ENCODE data around the gene DIP2C. TPM values are rescaled to one million over a fixed set of nuclear protein-coding genes. Genes with fewer than 3 reads are reported as not detected.
"Not testable (repeated sequence)": the region's sequence is repeated elsewhere in the genome, so short reads cannot be mapped to it uniquely, and the experiment has no call there.

Gene DIP2C
- total RNA-seq, 3 donors from 2014 or later = 0.20 to 0.27 (median 0.26) TPM

DNA sequence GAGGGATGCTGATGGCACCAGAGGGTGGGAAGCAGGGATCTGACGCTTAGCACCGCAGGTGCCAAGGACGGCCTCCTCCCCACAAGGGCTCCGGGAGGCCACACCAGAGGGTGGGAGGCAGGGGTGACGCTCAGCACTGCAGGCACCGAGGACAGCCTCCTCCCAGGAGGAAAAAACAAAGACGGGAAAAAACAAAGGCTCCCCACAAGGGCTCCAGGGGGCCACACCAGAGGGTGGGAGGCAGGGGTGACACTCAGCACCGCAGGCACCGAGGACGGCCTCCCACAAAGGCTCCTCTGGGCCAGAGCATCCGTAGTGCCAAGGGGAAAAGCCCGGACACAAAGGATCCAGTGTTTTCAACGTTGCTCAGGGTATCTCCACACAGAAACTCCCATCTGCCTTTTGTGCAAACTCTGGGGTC lies 25.6 kb downstream of the DIP2C start:
- H3K4me1 Mint-ChIP-seq (ENCODE audit: low read depth) = peaks cover 12% of the 10 kb centered on the region

DNA sequence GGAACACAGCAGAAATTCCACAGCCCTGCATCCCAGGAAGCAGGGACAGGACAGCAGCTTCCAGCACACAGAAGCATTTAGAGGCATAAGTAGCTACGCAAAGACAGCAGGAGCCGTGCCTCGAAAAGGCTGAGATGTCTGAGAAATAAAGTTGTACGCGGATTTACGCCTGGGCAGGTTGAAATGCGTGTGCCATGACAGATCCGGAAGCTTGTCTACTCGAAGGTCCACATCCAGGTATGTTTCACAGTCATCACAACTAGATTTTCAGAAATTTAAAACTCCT lies 26.1 kb downstream of the DIP2C start:
- no peak for DNase-seq
- peaks cover 14% of the 10 kb centered on the region for H3K27me3 Mint-ChIP-seq (ENCODE audit: low read depth)
- no peaks in the 10 kb centered on the region for H3K36me3 Mint-ChIP-seq (ENCODE audit: insufficient read depth)
- H3K9me3 Mint-ChIP-seq = no peaks in the 10 kb centered on the region
- no peak for ATAC-seq
- peaks cover 12% of the 10 kb centered on the region for H3K4me1 Mint-ChIP-seq (ENCODE audit: low read depth)
- no peak overlapping the region for H3K4me3 Mint-ChIP-seq

More for the DNA sequence above, 25.6 kb downstream of the DIP2C start:
- no peaks in the 10 kb centered on the region for H3K36me3 Mint-ChIP-seq (ENCODE audit: insufficient read depth)
- no peaks in the 10 kb centered on the region for H3K9me3 Mint-ChIP-seq
- no peak overlapping the region for H3K4me3 Mint-ChIP-seq
- peaks cover 14% of the 10 kb centered on the region for H3K27me3 Mint-ChIP-seq (ENCODE audit: low read depth)
- DNase-seq (no peak), ATAC-seq (no peak)

- peaks cover 12% of the 10 kb centered on the region for H3K4me1 Mint-ChIP-seq (ENCODE audit: low read depth)
- H3K27me3 Mint-ChIP-seq (ENCODE audit: low read depth) = peaks cover 14% of the 10 kb centered on the region
- no peak overlapping the region for H3K4me3 Mint-ChIP-seq
- ATAC-seq (no peak), DNase-seq (no peak)
- no peaks in the 10 kb centered on the region for H3K9me3 Mint-ChIP-seq
- no peaks in the 10 kb centered on the region for H3K36me3 Mint-ChIP-seq (ENCODE audit: insufficient read depth)
These were observed 26.6 kb downstream of the DIP2C start for GRCh38 chr10:662686-663465.

GRCh38 chr10:662223-662605 lies 27.3 kb downstream of the DIP2C start:
- Mint-ChIP-seq H3K4me3 (no peak overlapping the region), H3K27me3 (ENCODE audit: low read depth) (peaks cover 14% of the 10 kb centered on the region), H3K9me3 (no peaks in the 10 kb centered on the region), H3K36me3 (ENCODE audit: insufficient read depth) (no peaks in the 10 kb centered on the region), H3K4me1 (ENCODE audit: low read depth) (peaks cover 12% of the 10 kb centered on the region)
- ATAC-seq = no peak
- DNase-seq = no peak

DNA sequence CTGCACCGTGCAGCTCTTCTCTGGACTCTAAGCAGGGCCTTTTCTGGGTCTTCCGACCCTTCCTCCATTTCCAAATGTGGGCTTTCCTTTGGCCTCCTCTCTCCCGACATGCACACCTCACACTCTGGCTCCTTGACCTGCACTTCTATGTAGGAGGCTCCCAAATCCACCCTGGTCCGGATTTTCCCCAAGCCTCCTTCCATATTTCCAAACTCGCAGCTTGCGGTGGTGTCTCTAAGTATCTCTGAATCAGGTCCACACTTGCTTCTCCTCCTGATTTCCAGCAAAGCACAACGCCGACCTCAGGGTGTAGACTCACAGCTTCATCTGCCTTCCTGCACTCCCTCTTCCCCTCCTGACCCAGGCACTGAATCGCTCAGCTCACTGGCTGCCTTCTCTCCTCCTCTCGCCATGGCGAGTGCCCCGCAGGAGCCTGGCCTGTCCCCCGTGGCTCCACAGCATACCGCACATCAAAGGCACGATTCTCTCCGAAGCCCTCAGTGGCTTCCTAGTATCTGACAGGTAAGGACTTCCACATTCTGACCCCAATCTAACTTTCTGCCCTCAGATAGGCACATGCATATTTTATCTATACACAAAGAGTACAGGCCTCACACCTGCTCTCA lies 27.8 kb downstream of the DIP2C start:
- no peak for DNase-seq
- no peak overlapping the region for H3K4me3 Mint-ChIP-seq
- no peaks in the 10 kb centered on the region for H3K9me3 Mint-ChIP-seq
- no peaks in the 10 kb centered on the region for H3K36me3 Mint-ChIP-seq (ENCODE audit: insufficient read depth)
- peaks cover 12% of the 10 kb centered on the region for H3K4me1 Mint-ChIP-seq (ENCODE audit: low read depth)
- peaks cover 14% of the 10 kb centered on the region for H3K27me3 Mint-ChIP-seq (ENCODE audit: low read depth)
- ATAC-seq = no peak

DNA sequence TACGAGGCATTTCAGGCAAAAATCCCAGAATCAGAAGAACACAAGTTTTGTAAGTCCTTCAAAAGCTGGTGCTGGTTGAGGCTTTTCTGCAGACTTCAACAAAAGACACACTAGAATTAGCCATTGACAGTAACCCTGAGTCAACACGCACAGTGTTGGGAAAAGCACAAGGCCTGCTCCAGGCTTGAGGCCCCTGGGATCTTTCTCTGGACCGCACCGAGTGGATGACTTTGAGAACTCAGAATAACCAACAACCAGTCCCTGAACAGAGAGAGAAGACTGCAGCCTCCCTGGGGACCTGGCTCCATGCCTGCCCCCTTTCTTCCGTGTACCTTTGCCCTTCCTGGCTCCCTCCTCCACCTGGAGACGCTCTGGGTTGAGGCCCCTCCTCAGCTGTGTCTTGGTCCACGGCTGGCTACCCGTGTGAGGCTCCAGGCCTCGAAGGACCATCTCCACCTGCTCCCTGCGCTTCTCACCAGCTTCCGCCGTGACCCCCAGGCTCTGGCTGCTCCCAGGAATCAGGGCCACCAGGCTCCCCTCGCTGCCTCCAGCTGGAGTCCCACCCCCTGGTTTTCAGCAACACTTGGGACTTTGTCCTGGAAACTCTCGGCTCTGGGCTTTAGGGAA lies 28.4 kb downstream of the DIP2C start:
- no peaks in the 10 kb centered on the region for H3K9me3 Mint-ChIP-seq
- no peak overlapping the region for H3K4me3 Mint-ChIP-seq
- H3K27me3 Mint-ChIP-seq (ENCODE audit: low read depth) = peaks cover 14% of the 10 kb centered on the region
- ATAC-seq = no peak
- H3K4me1 Mint-ChIP-seq (ENCODE audit: low read depth) = peaks cover 12% of the 10 kb centered on the region
- DNase-seq = no peak
- no peaks in the 10 kb centered on the region for H3K36me3 Mint-ChIP-seq (ENCODE audit: insufficient read depth)

DNA sequence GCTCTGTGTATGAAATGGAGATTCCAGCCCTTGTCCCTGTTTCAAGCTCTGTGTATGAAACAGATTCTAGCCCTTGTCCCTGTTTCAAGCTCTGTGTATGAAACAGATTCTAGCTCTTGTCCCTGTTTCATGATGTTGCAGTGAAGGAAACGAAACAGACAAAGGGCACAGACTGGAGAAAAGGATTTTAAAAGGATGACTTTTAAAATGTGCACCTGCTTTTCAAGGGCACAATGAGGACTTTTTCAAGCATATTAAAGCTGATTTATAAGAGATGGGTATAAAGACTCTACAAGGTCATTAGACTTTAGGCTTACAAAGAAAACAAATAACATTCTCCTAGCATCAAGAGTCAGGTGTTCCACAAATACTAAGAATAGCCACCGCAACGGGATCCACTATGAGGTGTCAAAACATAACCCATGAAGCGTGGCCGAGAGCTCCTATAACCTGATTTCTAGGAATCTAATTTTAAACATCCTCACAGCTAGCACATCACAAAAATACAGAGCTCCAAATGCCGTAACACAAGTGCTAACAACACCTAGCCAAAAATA lies 29.0 kb downstream of the DIP2C start:
- Mint-ChIP-seq H3K4me1 (ENCODE audit: low read depth) (peaks cover 12% of the 10 kb centered on the region), H3K27me3 (ENCODE audit: low read depth) (peaks cover 14% of the 10 kb centered on the region), H3K9me3 (no peaks in the 10 kb centered on the region), H3K4me3 (no peak overlapping the region), H3K36me3 (ENCODE audit: insufficient read depth) (no peaks in the 10 kb centered on the region)
- DNase-seq = no peak
- ATAC-seq = no peak

DNA sequence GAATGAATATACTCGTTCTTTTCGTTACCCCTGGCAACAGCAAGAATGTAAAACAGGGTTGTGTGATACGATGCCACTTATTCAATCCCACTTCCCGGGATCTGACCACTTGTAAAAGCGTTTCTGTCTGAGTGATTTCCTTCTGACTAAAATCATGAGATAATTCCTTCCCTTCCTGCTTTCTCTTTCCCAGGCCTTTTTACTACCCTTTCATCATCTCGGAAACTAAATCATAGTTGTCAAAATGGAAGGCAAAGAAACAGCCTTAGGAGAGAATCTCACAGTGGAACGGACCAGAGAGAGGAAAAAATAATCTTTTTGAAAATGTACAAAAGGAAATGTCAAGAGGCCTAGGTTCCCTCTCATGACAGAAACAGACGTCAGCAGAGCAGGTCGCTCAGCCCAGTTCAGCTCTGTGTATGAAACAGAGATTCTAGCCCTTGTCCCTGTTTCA lies 29.8 kb downstream of the DIP2C start:
- H3K27me3 Mint-ChIP-seq (ENCODE audit: low read depth) = peaks cover 14% of the 10 kb centered on the region
- no peaks in the 10 kb centered on the region for H3K36me3 Mint-ChIP-seq (ENCODE audit: insufficient read depth)
- DNase-seq (no peak), ATAC-seq (no peak)
- H3K9me3 Mint-ChIP-seq = no peaks in the 10 kb centered on the region
- peaks cover 12% of the 10 kb centered on the region for H3K4me1 Mint-ChIP-seq (ENCODE audit: low read depth)
- H3K4me3 Mint-ChIP-seq = no peak overlapping the region

DNA sequence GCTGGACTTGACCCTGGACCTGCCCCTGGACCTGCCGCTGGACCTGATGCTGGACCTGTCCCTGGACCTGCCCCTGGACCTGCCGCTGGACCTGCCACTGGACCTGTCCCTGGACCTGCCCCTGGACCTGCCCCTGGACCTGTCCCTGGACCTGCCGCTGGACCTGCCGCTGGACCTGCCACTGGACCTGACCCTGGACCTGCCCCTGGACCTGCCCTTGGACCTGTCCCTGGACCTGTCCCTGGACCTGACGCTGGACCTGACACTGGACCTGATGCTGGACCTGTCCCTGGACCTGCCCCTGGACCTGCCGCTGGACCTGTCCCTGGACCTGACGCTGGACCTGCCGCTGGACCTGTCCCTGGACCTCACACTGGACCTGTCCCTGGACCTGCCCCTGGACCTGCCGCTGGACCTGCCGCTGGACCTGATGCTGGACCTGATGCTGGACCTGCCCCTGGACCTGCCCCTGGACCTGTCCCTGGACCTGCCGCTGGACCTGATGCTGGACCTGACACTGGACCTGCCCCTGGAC lies 31.6 kb downstream of the DIP2C start:
- not testable (repeated sequence) for DNase-seq; H3K9me3 Mint-ChIP-seq; H3K36me3 Mint-ChIP-seq (ENCODE audit: insufficient read depth); H3K27me3 Mint-ChIP-seq (ENCODE audit: low read depth); H3K4me3 Mint-ChIP-seq; ATAC-seq
- H3K4me1 Mint-ChIP-seq (ENCODE audit: low read depth) = peaks cover 11% of the 10 kb centered on the region

DNA sequence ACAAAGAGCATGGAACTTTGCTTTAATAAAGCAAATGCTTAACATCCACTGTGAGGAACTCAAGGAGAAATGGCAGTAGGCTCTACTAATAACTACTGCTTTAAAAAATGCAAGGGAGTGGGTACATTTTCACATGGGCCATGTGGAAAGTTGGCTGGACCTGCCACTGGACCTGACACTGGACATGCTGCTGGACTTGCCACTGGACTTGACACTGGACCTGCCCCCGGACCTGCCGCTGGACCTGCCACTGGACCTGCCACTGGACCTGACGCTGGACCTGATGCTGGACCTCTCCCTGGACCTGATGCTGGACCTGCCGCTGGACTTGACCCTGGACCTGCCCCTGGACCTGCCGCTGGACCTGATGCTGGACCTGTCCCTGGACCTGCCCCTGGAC lies 32.6 kb downstream of the DIP2C start:
- DNase-seq = no peak
- Mint-ChIP-seq H3K27me3 (ENCODE audit: low read depth) (peaks cover 6% of the 10 kb centered on the region), H3K36me3 (ENCODE audit: insufficient read depth) (no peaks in the 10 kb centered on the region), H3K4me1 (ENCODE audit: low read depth) (peaks cover 6% of the 10 kb centered on the region), H3K9me3 (no peaks in the 10 kb centered on the region), H3K4me3 (no peak overlapping the region)
- no peak for ATAC-seq

DNA sequence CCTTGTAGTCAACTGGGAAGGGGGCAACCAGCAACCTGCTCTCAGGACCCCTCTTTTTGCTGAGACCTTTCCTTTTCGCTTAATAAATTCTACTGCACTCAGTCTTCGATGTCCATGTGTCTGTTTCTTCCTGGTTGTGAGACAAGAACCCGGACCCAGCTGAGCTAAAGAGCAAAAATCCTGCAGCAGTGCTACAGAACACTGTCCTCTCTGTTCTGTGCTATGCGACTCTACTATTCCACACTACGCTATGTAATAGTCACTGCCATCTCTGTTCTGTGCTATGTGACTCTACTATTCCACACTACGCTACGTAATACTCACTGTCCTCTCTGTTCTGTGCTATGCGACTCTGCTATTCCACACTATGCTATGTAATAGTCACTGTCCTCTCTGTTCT lies 34.3 kb downstream of the DIP2C start:
- H3K27me3 Mint-ChIP-seq (ENCODE audit: low read depth) = peaks cover 5% of the 10 kb centered on the region

GRCh38 chr10:654647-654996 lies 34.8 kb downstream of the DIP2C start:
- H3K4me1 Mint-ChIP-seq (ENCODE audit: low read depth) = peaks cover 3% of the 10 kb centered on the region
- no peaks in the 10 kb centered on the region for H3K36me3 Mint-ChIP-seq (ENCODE audit: insufficient read depth)
- no peak overlapping the region for H3K4me3 Mint-ChIP-seq
- peaks cover 5% of the 10 kb centered on the region for H3K27me3 Mint-ChIP-seq (ENCODE audit: low read depth)
- DNase-seq = no peak
- H3K9me3 Mint-ChIP-seq = no peaks in the 10 kb centered on the region
- ATAC-seq = no peak

More for the DNA sequence above, 34.3 kb downstream of the DIP2C start:
- H3K36me3 Mint-ChIP-seq (ENCODE audit: insufficient read depth) = no peaks in the 10 kb centered on the region
- no peaks in the 10 kb centered on the region for H3K9me3 Mint-ChIP-seq
- no peak for DNase-seq
- H3K4me3 Mint-ChIP-seq = no peak overlapping the region
- ATAC-seq = no peak
- peaks cover 5% of the 10 kb centered on the region for H3K4me1 Mint-ChIP-seq (ENCODE audit: low read depth)

- no peaks in the 10 kb centered on the region for H3K9me3 Mint-ChIP-seq
- no peaks in the 10 kb centered on the region for H3K4me1 Mint-ChIP-seq (ENCODE audit: low read depth)
- DNase-seq (no peak), ATAC-seq (no peak)
- peaks cover 5% of the 10 kb centered on the region for H3K27me3 Mint-ChIP-seq (ENCODE audit: low read depth)
- H3K36me3 Mint-ChIP-seq (ENCODE audit: insufficient read depth) = no peaks in the 10 kb centered on the region
- no peak overlapping the region for H3K4me3 Mint-ChIP-seq
These were observed 35.3 kb downstream of the DIP2C start for GRCh38 chr10:653991-654646.

- H3K4me3 Mint-ChIP-seq; DNase-seq; H3K36me3 Mint-ChIP-seq (ENCODE audit: insufficient read depth); H3K9me3 Mint-ChIP-seq; H3K27me3 Mint-ChIP-seq (ENCODE audit: low read depth); H3K4me1 Mint-ChIP-seq (ENCODE audit: low read depth); ATAC-seq: not testable (repeated sequence)
These were observed 36.5 kb downstream of the DIP2C start for GRCh38 chr10:652832-653459.
